A172 (cell line): ENCODE results near the gene MICALL1. TPM values are rescaled to one million over a fixed set of nuclear protein-coding genes. Genes with fewer than 3 reads are reported as not detected.

Experiments
- DNase-seq: peaks from one replicate; pipeline ENCODE4 v3.0.0-alpha.2; 2015; ENCODE audit warnings: low spot score
- total RNA-seq: library from RNA; depleted of rRNA; stranded (reverse); fragments of >200 nt; shearing (Covaris generic); gene quantifications from 2 replicates; pipeline ENCODE4 v1.2.3, GENCODE V29; 2014; rRNA removed

The MICALL1 gene
- total RNA-seq, 1 experiment from 2014 or later: 45.6 TPM

- no peak for DNase-seq
Measured at GRCh38 chr22:37982151-37982785, 76.2 kb downstream of the MICALL1 start.

- DNase-seq: no peak
Measured at GRCh38 chr22:37982938-37983859, 77.1 kb downstream of the MICALL1 start.

- DNase-seq: no peak
Measured at GRCh38 chr22:37983860-37984791, 78.0 kb downstream of the MICALL1 start, which contains the start of gene SOX10. SOX10 (minus strand) TSS chr22:37984555; CDS start chr22:37983784, 771 bp downstream.

- DNase-seq: no peak
Measured at GRCh38 chr22:37985050-37985585, 79.0 kb downstream of the MICALL1 start.

- no peak for DNase-seq
Measured at GRCh38 chr22:37985751-37986281, 79.7 kb downstream of the MICALL1 start.

- no peak for DNase-seq
Measured at GRCh38 chr22:37986371-37986770, 80.3 kb downstream of the MICALL1 start.

- DNase-seq: no peak
Measured at GRCh38 chr22:37989146-37990045, 83.3 kb downstream of the MICALL1 start.

- DNase-seq: no peak
Measured at GRCh38 chr22:37990301-37990700, 84.2 kb downstream of the MICALL1 start.

GRCh38 chr22:37990862-37991261, 84.8 kb downstream of the MICALL1 start:
- no peak for DNase-seq

GRCh38 chr22:37991731-37992442, 85.8 kb downstream of the MICALL1 start:
- no peak for DNase-seq

Other genes with a start within 250 kb of the MICALL1 start
- 10.8 and 11.7 TPM in 2 replicates for gene PDXP, start 247.6 kb upstream of the MICALL1 start, total RNA-seq
- 3,374 and 3,537 TPM in 2 replicates for gene LGALS1, start 230.7 kb upstream of the MICALL1 start, total RNA-seq
- 24.2 and 56.1 TPM in 2 replicates for gene NOL12, start 220.0 kb upstream of the MICALL1 start, total RNA-seq
- gene TRIOBP, start 209.2 kb upstream of the MICALL1 start, total RNA-seq: 41.4 and 43.4 TPM in 2 replicates
- 8.8 and 11.4 TPM in 2 replicates for gene GCAT, start 98.4 kb upstream of the MICALL1 start, total RNA-seq
- gene GALR3, start 82.9 kb upstream of the MICALL1 start, total RNA-seq: not detected in 2 replicates
- 22.4 and 30.5 TPM in 2 replicates for gene ANKRD54, start 62.0 kb upstream of the MICALL1 start, total RNA-seq
- 161 and 170 TPM in 2 replicates for gene EIF3L, start 56.9 kb upstream of the MICALL1 start, total RNA-seq
- gene C22orf23, start 47.3 kb downstream of the MICALL1 start, total RNA-seq: 0.10 TPM in 1 of 2 replicates, not detected in the other
- 53.1 and 68.1 TPM in 2 replicates for gene POLR2F, start 47.4 kb downstream of the MICALL1 start, total RNA-seq
- gene SOX10, start 78.3 kb downstream of the MICALL1 start, total RNA-seq: not detected in 2 replicates
- 6.5 and 10.7 TPM in 2 replicates for gene PICK1, start 151.1 kb downstream of the MICALL1 start, total RNA-seq
- not detected in 2 replicates for gene SLC16A8, start 177.9 kb downstream of the MICALL1 start, total RNA-seq
- not detected in 2 replicates for gene BAIAP2L2, start 204.4 kb downstream of the MICALL1 start, total RNA-seq